Measurements from ENCODE around the gene NEUROD1. TPM values are rescaled to one million over a fixed set of nuclear protein-coding genes. Genes with fewer than 3 reads are reported as not detected.

The NEUROD1 gene
- total and polyA plus RNA-seq, 9 of the 15 experiments (the other 6 are each of a cell fraction or from before 2014, with no cell fraction given), result not detected

- Histone ChIP-seq H3K79me2 (ENCODE audit: control insufficient read depth, insufficient read depth, low read length) (no peaks in the 10 kb centered on the region), H3K9me1 (ENCODE audit: control insufficient read depth, insufficient read depth, low read length) (no peaks in the 10 kb centered on the region), H3K36me3 (ENCODE audit: control insufficient read depth, insufficient read depth, low read length) (no peaks in the 10 kb centered on the region), H3K9ac (ENCODE audit: insufficient read depth in 1 of 2, low read depth in 2 of 2, low read length in 2 of 2) (no peak overlapping the region), H3K4me1 (replicated peaks in 1 of 2; ENCODE audit: control insufficient read depth in 2 of 2, insufficient read depth in 2 of 2, low read length in 2 of 2) (no peaks in the 10 kb centered on the region), H2AFZ (ENCODE audit: low read depth, low read length) (no peak overlapping the region), H4K20me1 (replicated peaks; ENCODE audit: control insufficient read depth, insufficient read depth, low read length) (no peaks in the 10 kb centered on the region), H3K9me3 (replicated peaks; ENCODE audit: control insufficient read depth, insufficient read depth, low read depth, low read length) (no peaks in the 10 kb centered on the region), H3K4me2 (ENCODE audit: insufficient read depth, low read length) (no peak overlapping the region), H3K27me3 (ENCODE audit: control insufficient read depth in 2 of 2, insufficient read depth in 2 of 2, low read length in 2 of 2) (peaks cover 0 to 14% of the 10 kb centered on the region in 2 experiments; a peak in 3 of 5 replicates), H3K27ac (ENCODE audit: extremely low read depth, low read depth, low read length) (no peak overlapping the region), H3K4me3 (no peak overlapping the region)
- BruUV-seq (replicated peaks), result no TSS peak
- ATAC-seq, result no peak
- intact Hi-C loops (cut with micrococcal nuclease) (no loop called here), in situ Hi-C loops (cut with MboI) (no loop called here)
- POLR2A ChIA-PET, result interaction anchor here (0.6 kb wide), 1 partner anchor 294 kb away, joined by 4 read pairs; no protein-coding TSS in a partner anchor
- no peak for FAIRE-seq
- DNase-seq (ENCODE audit: extremely low read depth in 1 of 4, low spot score in 3 of 4), result no peak
- TF ChIP-seq HMG20B (CRISPR knock-in tag; IDR thresholded peaks at IDR 0.05) (no peak), RFX7 (CRISPR knock-in tag; IDR thresholded peaks at IDR 0.05) (no peak), NR4A1 (CRISPR knock-in tag; IDR thresholded peaks at IDR 0.05) (no peak), NR4A1 (tag; IDR thresholded peaks at IDR 0.05) (no peak), PATZ1 (CRISPR knock-in tag; IDR thresholded peaks at IDR 0.05; ENCODE audit: borderline replicate concordance) (no peak), GABPB2 (CRISPR knock-in tag; conservative IDR thresholded peaks at IDR 0.05) (no peak), SIRT6 (IDR thresholded peaks at IDR 0.05; ENCODE audit: low read depth, low read length) (no peak), EZH2 (IDR thresholded peaks at IDR 0.05; ENCODE audit: borderline replicate concordance, low read depth, low read length) (no peak)
- CTCF ChIA-PET (ENCODE audit: low intra/inter-chr PET ratio), result no interaction called here
Measured at GRCh38 chr2:181674461-181674860, 5.9 kb downstream of the NEUROD1 start.
